Germinal center (tissue), 1 donor: ENCODE data around the gene HUWE1.
A peak's percentile ranks its signal among the peaks of the same experiment; 100 is the strongest.
"Not testable (repeated sequence)": the region's sequence is repeated elsewhere in the genome, so short reads cannot be mapped to it uniquely, and the experiment has no call there.

ENCODE experiments used
- DNase-seq: peaks from one replicate; pipeline ENCODE4 v3.0.0; 2012; ENCODE audit warnings: mixed read lengths, low spot score

HUWE1 gene, protein sequence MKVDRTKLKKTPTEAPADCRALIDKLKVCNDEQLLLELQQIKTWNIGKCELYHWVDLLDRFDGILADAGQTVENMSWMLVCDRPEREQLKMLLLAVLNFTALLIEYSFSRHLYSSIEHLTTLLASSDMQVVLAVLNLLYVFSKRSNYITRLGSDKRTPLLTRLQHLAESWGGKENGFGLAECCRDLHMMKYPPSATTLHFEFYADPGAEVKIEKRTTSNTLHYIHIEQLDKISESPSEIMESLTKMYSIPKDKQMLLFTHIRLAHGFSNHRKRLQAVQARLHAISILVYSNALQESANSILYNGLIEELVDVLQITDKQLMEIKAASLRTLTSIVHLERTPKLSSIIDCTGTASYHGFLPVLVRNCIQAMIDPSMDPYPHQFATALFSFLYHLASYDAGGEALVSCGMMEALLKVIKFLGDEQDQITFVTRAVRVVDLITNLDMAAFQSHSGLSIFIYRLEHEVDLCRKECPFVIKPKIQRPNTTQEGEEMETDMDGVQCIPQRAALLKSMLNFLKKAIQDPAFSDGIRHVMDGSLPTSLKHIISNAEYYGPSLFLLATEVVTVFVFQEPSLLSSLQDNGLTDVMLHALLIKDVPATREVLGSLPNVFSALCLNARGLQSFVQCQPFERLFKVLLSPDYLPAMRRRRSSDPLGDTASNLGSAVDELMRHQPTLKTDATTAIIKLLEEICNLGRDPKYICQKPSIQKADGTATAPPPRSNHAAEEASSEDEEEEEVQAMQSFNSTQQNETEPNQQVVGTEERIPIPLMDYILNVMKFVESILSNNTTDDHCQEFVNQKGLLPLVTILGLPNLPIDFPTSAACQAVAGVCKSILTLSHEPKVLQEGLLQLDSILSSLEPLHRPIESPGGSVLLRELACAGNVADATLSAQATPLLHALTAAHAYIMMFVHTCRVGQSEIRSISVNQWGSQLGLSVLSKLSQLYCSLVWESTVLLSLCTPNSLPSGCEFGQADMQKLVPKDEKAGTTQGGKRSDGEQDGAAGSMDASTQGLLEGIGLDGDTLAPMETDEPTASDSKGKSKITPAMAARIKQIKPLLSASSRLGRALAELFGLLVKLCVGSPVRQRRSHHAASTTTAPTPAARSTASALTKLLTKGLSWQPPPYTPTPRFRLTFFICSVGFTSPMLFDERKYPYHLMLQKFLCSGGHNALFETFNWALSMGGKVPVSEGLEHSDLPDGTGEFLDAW (N-terminal part only)

DNA sequence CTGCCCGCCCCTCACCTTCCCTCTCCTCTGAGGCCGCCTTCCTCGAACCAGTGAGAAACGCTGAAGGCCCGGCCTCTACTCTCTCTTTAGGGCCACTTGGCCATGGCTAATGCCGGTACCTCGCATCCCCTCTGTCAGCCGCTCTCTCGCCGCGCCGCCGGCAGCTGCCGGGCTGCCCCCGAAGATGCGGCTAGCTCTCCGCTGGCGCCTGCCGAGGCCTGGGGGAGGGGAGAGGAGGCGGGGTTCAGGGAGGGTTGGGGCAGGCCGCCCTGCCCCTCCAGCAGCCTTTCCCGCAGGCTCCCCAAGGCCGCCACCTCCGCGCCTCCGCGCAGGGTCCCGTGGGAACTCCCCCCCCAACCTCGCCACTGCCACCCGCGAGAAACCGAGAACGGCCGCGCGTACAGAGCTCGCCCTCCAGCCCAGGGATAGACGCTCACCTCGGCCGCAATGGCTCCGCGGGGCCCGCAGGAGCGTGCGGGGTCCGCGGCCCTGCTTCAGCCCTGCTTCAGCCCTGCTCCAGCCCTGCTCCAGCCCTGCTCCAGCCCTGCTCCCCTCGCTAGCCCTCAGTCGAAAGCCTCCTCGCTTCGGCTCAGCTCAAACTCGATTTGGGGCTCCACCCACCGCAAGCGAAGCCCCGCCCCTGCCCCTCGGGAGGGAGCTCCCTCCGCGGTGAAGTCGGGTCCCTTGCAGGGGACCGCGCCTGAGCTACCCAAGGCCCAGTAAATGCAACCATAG is at the start of gene HUWE1:
Gene HUWE1 (minus strand): TSS at position 569 of the 735 bp plus-strand sequence. CDS start 32,612 bp downstream, outside the sequence.
- peak; percentile 72 for DNase-seq

DNA sequence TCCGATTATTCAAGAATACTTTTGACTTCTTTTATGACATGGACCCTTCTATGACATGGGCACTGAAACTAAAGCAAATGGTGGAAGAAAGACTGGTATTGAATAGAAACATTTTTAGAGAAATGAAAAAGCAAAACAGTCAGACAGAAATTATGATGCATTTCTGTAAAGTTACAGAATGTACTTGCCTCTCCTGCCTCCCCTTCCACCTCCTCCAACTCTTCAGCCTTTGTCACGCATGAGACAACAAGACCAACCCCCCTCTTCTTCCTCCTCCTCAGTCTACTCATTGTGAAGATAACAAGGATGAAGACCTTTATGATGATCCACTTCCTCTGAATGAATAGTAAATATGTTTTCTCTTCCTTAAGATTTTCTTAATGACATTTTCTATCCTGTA is 46.3 kb upstream of the HUWE1 start:
- no peak for DNase-seq

DNA sequence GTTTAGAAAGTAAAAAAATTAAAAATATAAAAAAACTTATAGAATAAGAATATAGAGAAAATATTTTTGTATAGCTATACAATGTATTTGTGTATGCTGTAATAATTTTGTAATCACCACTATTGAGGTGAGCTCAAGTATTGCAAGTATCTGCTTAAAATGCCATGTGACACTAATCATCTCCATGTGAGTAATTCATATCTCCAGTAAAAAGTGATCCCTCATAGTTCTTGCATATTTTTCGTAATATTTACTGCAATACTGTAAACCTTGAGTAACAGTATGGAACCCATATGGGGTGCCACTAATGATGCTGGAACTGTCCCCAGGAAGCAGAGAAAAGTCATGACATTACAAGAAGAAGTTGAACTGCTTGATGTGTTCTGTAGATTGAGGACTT is 43.2 kb upstream of the HUWE1 start:
- DNase-seq = no peak

DNA sequence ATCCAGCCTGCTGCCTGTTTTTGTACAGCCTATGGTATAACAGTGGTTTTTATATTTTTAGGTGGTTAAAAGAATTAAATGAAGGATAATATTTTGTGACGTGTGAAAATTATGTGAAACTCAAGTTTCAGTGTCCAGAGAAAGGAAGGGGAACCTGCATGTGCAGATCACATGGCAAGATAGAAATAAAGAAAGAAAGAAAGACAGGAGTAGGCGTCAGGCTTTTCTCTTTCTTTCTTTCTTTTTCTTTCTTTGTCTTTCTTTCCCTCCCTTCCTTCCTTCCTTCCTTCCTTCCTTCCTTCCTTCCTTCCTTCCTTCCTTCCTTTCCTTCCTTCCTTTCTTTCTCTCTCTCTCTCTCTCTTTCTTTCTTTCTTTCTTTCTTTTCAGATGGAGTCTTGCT is 42.0 kb upstream of the HUWE1 start:
- DNase-seq = no peak

DNA sequence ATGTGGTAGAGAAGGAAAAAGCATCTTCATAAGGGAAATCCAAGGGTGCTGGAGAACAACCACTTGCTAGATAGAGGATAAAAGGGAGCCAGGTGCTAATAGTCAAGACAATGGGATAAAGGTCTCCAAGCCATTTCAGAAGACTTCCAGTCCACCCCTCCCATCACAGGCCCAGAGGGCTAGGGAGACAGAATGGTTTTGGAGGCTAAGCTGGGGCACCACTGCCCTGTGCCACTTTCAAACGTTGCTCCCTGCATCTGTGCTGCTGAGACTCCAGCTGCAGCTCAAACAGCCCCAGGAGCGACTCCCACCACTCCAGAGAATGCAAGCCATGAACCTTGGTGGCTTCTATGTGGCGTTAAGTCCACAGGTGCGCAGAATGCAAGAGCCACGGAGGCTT is 38.4 kb upstream of the HUWE1 start:
- DNase-seq = no peak

DNA sequence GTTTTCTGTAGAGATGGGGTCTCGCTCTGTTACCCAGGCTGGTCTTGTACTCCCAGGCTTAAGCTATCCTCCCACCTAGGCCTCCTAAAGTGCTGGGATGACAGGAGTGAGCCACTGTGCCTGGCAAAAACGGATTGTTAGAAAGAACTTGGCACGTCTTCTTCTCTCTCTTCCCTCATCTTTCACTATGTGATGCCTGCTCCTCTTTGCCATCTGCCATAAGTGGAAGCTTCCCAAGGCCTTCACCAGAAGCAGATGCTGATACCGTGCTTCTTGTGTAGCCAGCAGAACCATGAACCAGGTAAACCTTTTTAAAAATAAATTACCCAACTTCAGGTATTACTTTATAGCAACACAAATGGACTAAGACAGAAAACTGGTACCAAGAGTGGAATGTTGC is 36.9 kb upstream of the HUWE1 start:
- no peak for DNase-seq

DNA sequence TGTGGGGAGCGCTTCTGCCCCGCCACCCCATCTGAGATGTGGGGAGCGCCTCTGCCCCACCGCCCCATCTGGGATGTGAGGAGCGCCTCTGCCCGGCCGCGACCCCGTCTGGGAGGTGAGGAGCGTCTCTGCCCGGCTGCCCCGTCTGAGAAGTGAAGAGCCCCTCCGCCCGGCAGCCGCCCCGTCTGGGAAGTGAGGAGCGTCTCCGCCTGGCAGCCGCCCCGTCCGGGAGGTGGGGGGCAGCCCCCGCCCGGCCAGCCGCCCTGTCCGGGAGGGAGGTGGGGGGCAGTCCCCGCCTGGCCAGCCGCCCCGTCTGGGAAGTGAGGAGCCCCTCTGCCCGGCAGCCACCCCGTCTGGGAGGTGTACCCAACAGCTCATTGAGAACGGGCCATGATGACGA is 35.1 kb upstream of the HUWE1 start:
- DNase-seq = not testable (repeated sequence)

DNA sequence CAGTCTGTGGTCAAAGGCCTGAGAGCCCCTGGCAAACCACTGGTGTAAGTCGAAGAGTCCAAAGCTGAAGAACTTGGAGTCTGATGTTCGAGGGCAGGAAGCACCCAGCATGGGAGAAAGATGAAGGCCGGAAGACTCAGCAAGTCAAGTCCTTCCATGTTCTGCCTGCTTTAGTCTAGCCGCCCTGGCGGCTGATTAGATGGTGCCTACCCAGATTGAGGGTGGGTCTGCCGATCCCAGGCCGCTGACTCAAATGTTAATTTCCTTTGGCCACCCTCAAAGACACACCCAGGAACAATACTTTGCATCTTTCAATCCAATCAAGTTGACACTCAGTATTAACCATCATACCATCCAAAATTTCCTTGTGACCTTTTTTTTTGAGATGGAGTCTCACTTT is 33.1 kb upstream of the HUWE1 start:
- DNase-seq = not testable (repeated sequence)

DNA sequence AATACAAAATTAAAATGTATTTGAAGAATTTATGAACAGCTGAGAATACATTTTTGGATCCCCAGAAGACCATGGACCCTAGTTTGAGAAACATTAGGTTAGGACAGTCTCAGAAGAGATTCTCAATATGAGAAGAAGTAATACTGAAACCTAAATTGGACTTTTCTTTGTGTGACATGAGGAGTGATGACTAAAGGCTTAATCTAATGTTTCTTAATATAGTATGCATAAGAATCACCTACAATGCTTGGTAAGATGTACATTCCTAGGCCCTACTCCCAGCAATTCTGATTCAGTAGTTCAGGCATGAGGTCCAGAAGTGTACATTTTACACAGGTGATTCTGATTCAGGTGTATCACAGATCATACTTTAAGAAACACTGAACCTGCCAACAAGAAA is 31.6 kb upstream of the HUWE1 start:
- no peak for DNase-seq

DNA sequence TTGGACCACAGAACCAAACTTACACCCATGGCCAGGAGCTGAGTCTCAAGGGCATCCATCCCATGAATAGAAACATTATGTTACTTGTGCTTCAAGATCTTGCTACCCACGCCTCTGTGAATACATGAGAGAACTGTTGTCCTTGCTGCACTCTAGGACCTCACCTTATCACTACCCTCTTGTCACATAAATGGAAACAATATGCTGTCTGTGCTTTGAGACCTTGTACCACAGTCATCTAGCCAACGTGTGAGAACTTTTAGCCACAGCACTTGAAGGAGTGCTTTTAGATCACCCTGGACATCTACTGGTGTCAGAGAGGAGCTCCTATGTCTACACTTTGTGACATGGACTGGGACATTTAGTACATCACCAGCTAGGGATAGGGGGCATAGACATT is 30.7 kb upstream of the HUWE1 start:
- DNase-seq = no peak

DNA sequence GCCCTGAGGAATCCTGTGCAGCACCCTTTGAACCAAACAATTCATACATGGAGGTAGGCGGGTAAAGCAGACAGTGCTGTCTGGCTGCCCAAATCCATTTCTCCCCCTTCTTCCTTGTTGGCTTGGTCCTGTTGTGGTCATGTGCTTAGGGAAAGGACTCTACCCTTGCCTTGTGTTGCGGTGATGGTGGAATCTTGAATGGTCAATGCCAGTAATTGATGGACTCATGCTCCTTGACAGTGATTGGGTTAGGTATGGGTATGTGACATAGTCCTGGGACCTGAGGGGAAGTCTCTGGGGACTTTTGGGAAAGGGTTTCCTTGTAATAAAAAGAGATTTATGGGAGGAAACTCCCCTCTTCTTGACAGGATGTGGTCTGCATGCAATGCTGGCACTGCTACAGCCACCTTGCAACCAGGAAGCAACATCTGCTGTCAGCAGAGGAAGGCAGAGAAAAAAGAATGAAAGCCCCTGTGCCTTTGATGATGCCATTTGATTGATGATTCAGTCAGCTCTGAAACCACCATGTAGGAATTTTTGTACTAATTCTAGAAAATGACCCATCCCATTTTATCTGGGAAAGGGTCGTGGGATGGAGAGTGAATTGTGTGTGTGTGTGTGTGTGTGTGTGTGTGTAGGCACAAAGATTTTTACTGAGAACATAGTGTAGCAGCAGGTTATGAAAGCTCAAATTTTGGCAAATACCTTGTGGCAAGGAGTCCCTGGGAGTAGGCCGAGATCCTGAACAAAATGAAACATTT is 30.0 kb upstream of the HUWE1 start:
- DNase-seq = no peak

DNA sequence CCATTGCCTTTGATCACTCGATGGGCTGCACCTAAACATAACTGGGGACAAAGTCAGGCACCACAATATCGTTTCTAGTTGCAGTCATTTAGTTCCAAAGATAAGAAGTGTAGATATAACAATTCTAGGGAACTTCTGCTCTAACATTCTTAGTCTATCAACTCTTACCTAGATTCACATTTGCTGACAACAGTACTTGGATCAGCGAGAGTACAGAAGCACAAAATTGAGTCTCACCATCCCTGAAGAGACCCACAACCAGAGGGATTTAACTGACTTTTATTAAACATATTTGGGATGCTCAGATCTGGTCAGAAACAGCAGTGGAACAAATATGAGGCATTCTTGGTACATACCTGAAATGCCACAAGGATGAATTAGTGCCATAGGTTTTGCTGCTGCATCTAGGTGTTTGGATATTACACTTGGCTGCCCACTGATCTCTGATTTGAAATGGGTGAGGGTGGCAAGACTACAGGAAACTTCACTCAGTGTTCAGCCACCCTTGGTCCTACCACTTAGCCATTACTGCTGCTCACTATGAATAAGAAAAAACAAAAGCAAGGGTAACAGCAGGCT is 28.9 kb upstream of the HUWE1 start:
- no peak for DNase-seq

DNA sequence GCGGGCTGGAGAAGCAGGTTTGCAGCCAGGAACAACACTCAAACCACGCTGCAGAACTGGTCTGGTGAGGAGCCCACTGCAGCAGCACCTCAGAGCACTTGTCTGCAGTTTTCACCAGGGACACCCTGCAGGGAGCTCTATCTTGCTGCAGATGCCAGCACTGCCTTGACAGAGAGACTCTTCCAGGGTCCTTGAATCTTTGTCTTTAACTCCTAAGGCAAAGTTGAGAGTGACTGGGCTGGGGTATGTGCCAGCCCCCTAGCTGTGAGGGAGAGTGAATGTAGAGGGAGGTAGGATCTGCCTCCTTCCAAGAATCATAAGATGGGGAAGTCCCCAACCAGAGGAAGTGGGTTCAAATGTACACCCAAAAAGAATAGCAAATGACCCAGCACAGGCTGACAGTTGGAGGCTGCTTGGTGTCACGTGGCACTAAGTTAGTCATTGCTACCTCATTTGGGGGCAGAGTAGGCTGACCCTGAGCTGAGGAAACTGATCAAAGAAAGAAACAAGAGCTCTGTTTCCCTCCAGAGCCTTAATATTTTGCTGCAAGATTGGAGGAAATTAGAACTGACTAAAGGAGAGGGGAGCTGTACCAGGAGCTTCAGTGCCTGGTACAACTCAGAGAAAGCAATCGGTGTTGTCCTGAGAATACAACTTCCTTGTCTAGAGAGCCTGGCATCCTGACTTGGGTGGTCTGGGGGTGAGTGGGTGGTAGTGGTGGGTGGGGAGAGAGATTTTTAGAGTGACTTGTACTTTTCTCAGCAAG is 28.2 kb upstream of the HUWE1 start:
- DNase-seq = no peak

DNA sequence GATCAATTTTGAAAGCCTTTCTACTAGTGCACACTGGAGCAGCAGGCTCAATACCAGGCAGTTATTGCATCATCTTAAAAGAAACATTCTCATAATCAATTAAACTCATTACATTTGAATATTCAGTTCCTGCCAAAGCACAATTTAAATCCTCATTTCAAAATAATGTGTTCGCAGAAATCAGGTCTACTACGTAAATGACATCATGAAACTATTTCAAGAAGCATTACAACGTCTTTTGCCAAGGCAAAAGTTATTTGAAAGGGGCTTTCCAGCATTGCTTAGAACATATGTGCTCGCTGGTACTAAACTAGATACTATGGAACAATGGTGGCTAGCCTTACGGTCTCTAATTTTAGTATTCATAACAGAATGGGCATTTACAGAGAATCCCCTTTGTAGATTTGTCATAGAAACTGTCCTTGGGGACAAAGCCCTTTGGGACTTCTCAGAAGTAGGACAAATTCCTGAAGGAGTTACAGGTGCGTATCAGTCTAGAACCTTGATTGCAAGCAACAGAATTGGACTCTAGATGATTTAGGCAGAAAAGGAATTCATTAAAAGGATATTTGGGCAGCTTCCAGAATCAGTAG is 27.6 kb upstream of the HUWE1 start:
- no peak for DNase-seq

DNA sequence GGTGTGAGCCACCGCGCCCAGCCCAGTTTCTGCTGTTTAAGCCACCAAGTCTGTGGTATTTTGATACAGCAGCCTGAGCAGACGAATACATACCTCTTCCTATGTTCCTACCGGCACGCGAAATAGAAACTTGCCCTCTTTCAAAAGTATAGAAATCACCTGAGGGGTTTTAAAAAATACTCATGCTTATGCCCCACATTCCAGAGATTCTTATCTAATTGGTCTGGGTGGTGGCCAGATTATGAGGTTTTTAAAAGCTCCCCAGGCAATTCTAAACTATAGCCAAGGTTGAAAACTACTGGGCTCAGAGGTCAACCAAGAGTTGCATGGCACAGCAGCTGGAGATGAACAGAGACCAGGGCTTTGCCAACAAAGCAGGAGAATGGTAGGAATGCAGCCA is 24.9 kb upstream of the HUWE1 start:
- no peak for DNase-seq

DNA sequence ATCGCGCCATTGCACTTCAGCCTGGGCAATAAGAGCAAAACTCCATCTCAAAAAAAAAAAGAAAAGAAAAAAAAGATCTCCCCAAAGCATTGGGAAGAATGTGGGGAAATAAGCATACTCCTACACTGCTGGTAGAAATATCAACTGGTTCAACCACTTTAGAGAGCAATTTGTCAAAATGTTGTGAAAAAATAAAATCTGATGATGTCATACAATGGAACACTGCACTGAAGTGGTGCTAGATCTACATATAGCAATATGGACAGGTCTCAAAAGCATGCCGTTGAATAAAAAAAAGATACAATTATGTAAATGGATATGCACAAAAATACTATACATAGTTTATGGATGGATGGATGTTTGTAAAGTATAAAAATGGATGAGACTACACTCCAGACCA is 18.3 kb upstream of the HUWE1 start:
- DNase-seq = no peak

DNA sequence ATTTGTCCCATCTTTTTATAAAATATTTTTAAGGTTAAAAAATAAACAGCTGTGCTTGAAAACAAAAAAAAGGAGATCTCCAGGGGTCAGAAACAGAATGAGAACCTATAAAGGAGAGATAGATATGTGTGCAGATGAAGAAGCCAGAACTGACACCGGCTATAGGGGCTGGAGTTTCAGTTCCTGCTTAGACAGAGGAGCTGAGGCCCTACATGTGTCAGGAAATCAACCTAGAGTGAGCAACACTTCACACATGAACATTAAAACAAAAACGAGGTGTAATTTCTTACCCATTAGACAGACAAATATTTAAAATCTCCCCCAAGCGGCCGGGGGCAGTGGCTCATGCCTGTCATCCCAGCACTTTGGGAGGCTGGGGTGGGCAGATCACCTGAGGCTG is 17.8 kb upstream of the HUWE1 start:
- no peak for DNase-seq

DNA sequence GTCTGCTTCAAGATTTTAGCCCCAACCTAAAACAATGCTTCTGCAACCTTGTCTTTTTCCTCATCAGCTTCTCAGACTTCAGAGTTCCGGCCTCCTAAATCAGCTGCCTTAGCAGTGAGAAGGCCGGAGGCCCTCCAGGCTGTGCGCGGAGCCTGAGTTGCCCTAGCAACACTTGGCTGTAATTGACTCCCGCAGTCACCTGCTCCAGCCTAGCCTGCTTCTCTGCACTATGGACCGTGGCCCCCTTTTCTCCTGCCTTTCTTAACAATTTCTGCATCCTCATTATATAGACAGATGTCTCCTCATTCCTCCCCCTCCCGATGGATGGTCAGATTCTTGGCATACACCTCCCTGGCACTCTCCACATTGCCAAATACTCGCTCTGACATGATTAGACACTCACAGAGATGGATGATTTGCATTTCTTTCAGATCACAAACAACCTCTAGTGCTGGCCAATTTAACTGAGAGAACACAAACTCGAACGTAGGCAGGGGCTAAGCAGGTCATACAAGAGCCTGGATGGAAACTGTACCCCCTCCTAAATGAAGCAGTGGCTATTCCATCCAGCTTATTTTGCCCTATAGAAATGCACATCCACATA is 9.5 kb upstream of the HUWE1 start:
- no peak for DNase-seq

DNA sequence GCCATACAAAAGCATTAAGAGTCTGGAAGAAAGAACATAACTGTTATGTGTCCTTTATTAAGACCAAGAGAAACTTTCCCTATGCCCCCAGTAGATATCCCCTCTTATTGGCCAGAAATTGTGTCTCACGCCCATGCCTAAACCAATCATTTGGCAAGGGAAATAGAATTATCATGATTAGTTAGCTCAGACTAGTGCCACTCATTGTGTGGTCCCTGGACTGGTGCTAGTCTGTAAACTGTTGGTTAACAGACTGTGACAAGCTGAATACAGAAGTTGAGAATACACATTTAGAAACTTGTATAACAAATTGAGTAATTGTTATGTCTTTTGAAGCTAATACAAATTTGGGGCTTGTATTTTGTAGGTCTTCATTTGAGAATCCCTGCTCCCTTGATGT is 8.1 kb upstream of the HUWE1 start:
- DNase-seq = no peak
